Vagina (tissue), 2 donors: Measurements from ENCODE around the gene CEP85L.

ENCODE experiments used
- CTCF ChIP-seq, 3 experiments: fragments of 450-650 bp in 2 of 3; fragments of 200-600 bp in 1 of 3; sonication (generic) in 1 of 3; IDR thresholded peaks; one replicate each; pipeline ENCODE4 v1.5.1; 2017 to 2019; ENCODE audit warnings: antibody characterized with exemption in 3 of 3, mild to moderate bottlenecking in 2 of 3, moderate library complexity in 2 of 3
- POLR2A ChIP-seq, 2 donors: fragments of 450-650 bp; IDR thresholded peaks; one replicate each; pipeline ENCODE4 v1.6.1; 2017; ENCODE audit warnings: antibody characterized with exemption in 2 of 2, mild to moderate bottlenecking in 2 of 2, moderate library complexity in 2 of 2
- POLR2AphosphoS5 ChIP-seq, 2 donors: sonication (generic); formaldehyde crosslinking; IDR thresholded peaks; one replicate each; pipeline ENCODE4 v1.9.0; 2017; ENCODE audit warnings: antibody characterized with exemption in 2 of 2, mild to moderate bottlenecking in 2 of 2, low read depth in 1 of 2; ENCODE audit not compliant: insufficient read depth in 1 of 2

GRCh38 chr6:118494091-118494490 is 157.3 kb downstream of the CEP85L start:
- TF ChIP-seq POLR2A (IDR thresholded peaks at IDR 0.05) = no peak
- TF ChIP-seq CTCF (IDR thresholded peaks at IDR 0.05) = no peak
- no peak for TF ChIP-seq POLR2AphosphoS5 (IDR thresholded peaks at IDR 0.05; ENCODE audit: insufficient read depth in 1 of 2, low read depth in 1 of 2)
